ENCODE measurements around the gene SPEM3. TPM values are rescaled to one million over a fixed set of nuclear protein-coding genes. Genes with fewer than 3 reads are reported as not detected.

Gene SPEM3
- total RNA-seq, 4 donors from 2014 or later: not detected

GRCh38 chr17:7393613-7394451 lies 34.8 kb upstream of the SPEM3 start:
- Histone ChIP-seq H3K36me3 (no peaks in the 10 kb centered on the region), H3K27ac (peak overlapping the region; percentile 90 to 98 (median 94)), H3K4me1 (peaks cover 11 to 22% (median 17%) of the 10 kb centered on the region in 4 donors), H3K4me3 (peak overlapping the region; percentile 59 to 91 (median 77)), H3K9me3 (no peaks in the 10 kb centered on the region), H3K27me3 (no peaks in the 10 kb centered on the region)
- intact Hi-C loops (cut with DNase I; ENCODE audit: low total_unique reads): no loop called here
- peak; percentile 51 for DNase-seq
- in situ Hi-C loops (cut with MboI; ENCODE audit: low pct_ligation_motif_present in 1 of 4, low pct_unique_long_range_greater_than_20kb in 1 of 4, low sequenced_read_pairs in 3 of 4): no loop called here
- WGBS, 2 donors (ENCODE audit: low coverage in 1 of 2): 9% methylated on average over 39 of the region's 48 CpGs; no CpG with 5 or more reads in 1 of the 2 donors
- TF ChIP-seq EP300 (IDR thresholded peaks at IDR 0.05; ENCODE audit: low read depth) (no peak), POLR2AphosphoS5 (IDR thresholded peaks at IDR 0.05) (no peak), CTCF (IDR thresholded peaks at IDR 0.05) (no peak), POLR2A (IDR thresholded peaks at IDR 0.05) (no peak)

- WGBS, 2 donors (ENCODE audit: low coverage in 1 of 2): 2% methylated on average over 17 of the region's 71 CpGs; no CpG with 5 or more reads in 1 of the 2 donors
- TF ChIP-seq CTCF (IDR thresholded peaks at IDR 0.05): peak; percentile 24 to 77 (median 36)
- TF ChIP-seq EP300 (IDR thresholded peaks at IDR 0.05; ENCODE audit: low read depth): no peak
- TF ChIP-seq POLR2A (IDR thresholded peaks at IDR 0.05): peak; percentile 76
- peak; percentile 89 to 94 (median 93) for TF ChIP-seq POLR2AphosphoS5 (IDR thresholded peaks at IDR 0.05)
- peak within 1 kb of the TSS; percentile 59 to 91 (median 77) for H3K4me3 ChIP-seq
- H3K36me3 ChIP-seq: no peaks in the 10 kb centered on the region
- intact Hi-C loops (cut with DNase I; ENCODE audit: low total_unique reads) (no loop called here), in situ Hi-C loops (cut with MboI; ENCODE audit: low pct_ligation_motif_present in 1 of 4, low pct_unique_long_range_greater_than_20kb in 1 of 4, low sequenced_read_pairs in 3 of 4) (no loop called here)
- peak; percentile 90 for DNase-seq
- H3K9me3 ChIP-seq: no peaks in the 10 kb centered on the region
- peaks cover 11 to 22% (median 17%) of the 10 kb centered on the region in 4 donors for H3K4me1 ChIP-seq
- H3K27me3 ChIP-seq: no peaks in the 10 kb centered on the region
- peak within 1 kb of the TSS; percentile 90 to 98 (median 94) for H3K27ac ChIP-seq
Measured at GRCh38 chr17:7394452-7395191, 34.0 kb upstream of the SPEM3 start, which contains the start of gene PLSCR3. PLSCR3 (minus strand) TSS chr17:7394525; CDS start chr17:7394110, 415 bp downstream.

GRCh38 chr17:7396147-7396546 lies 32.5 kb upstream of the SPEM3 start:
- H3K4me1 ChIP-seq: peaks cover 11 to 22% (median 17%) of the 10 kb centered on the region in 4 donors
- 80 to 96% methylated on average over 3 to 4 of the region's 4 CpGs for WGBS, 2 donors (ENCODE audit: low coverage in 1 of 2)
- H3K4me3 ChIP-seq: no peak overlapping the region
- intact Hi-C loops (cut with DNase I; ENCODE audit: low total_unique reads): no loop called here
- H3K9me3 ChIP-seq: no peaks in the 10 kb centered on the region
- TF ChIP-seq EP300 (IDR thresholded peaks at IDR 0.05; ENCODE audit: low read depth): no peak
- no peak for TF ChIP-seq POLR2A (IDR thresholded peaks at IDR 0.05)
- no peak for TF ChIP-seq POLR2AphosphoS5 (IDR thresholded peaks at IDR 0.05)
- no peak for TF ChIP-seq CTCF (IDR thresholded peaks at IDR 0.05)
- no peaks in the 10 kb centered on the region for H3K27me3 ChIP-seq
- H3K27ac ChIP-seq: no peak overlapping the region
- no peak for DNase-seq
- no peaks in the 10 kb centered on the region for H3K36me3 ChIP-seq
- in situ Hi-C loops (cut with MboI; ENCODE audit: low pct_ligation_motif_present in 1 of 4, low pct_unique_long_range_greater_than_20kb in 1 of 4, low sequenced_read_pairs in 3 of 4): no loop called here

GRCh38 chr17:7398612-7399011 lies 30.0 kb upstream of the SPEM3 start:
- H3K4me1 ChIP-seq: peaks cover 20 to 27% (median 25%) of the 10 kb centered on the region in 4 donors
- in situ Hi-C loops (cut with MboI; ENCODE audit: low pct_ligation_motif_present in 1 of 4, low pct_unique_long_range_greater_than_20kb in 1 of 4, low sequenced_read_pairs in 3 of 4): no loop called here
- no peak for DNase-seq
- intact Hi-C loops (cut with DNase I; ENCODE audit: low total_unique reads): no loop called here
- no peak overlapping the region for H3K4me3 ChIP-seq
- no peaks in the 10 kb centered on the region for H3K9me3 ChIP-seq
- WGBS, 2 donors (ENCODE audit: low coverage in 1 of 2): 79 to 83% methylated on average over 2 of the region's 2 CpGs
- TF ChIP-seq EP300 (IDR thresholded peaks at IDR 0.05; ENCODE audit: low read depth): no peak
- no peak for TF ChIP-seq CTCF (IDR thresholded peaks at IDR 0.05)
- no peak for TF ChIP-seq POLR2AphosphoS5 (IDR thresholded peaks at IDR 0.05)
- TF ChIP-seq POLR2A (IDR thresholded peaks at IDR 0.05): no peak
- no peak overlapping the region for H3K27ac ChIP-seq
- no peaks in the 10 kb centered on the region for H3K27me3 ChIP-seq
- no peaks in the 10 kb centered on the region for H3K36me3 ChIP-seq
